Lower leg skin (tissue), 4 donors: ENCODE measurements around the gene MUC5AC. TPM values are rescaled to one million over a fixed set of nuclear protein-coding genes. Genes with fewer than 3 reads are reported as not detected.

Experiments
- DNase-seq, 2 donors: peaks; one replicate each; pipeline ENCODE4 v3.0.0-alpha.2; 2019; ENCODE audit warnings: low spot score in 2 of 2
- H3K4me3 ChIP-seq: fragments of 200-600 bp; sonication (generic); 2 replicates; pipeline ENCODE4 v1.5.1; 2017; ENCODE audit warnings: mild to moderate bottlenecking, low read depth; ENCODE audit not compliant: poor library complexity, severe bottlenecking
- CTCF ChIP-seq, 3 donors: fragments of 450-650 bp; IDR thresholded peaks; one replicate each; pipeline ENCODE4 v1.5.1; 2016; ENCODE audit warnings: antibody characterized with exemption in 3 of 3, mild to moderate bottlenecking in 3 of 3, moderate library complexity in 2 of 3
- POLR2A ChIP-seq, 2 donors: fragments of 450-650 bp; IDR thresholded peaks; one replicate each; pipeline ENCODE4 v1.6.1; 2016 to 2017; ENCODE audit warnings: antibody characterized with exemption in 2 of 2, mild to moderate bottlenecking in 1 of 2, moderate library complexity in 1 of 2
- WGBS, 2 donors: methylation state at CpG; one replicate each; pipeline ENCODE4 v1.1.5; 2018; 5-methylcytosine and 5-hydroxymethylcytosine counted together
- intact Hi-C: fragments of 100-400 bp; cut with DNase I; formaldehyde crosslinking; loops from one replicate; pipeline ENCODE4 v1.15.0; 2023; ENCODE audit warnings: low total_unique reads
- total RNA-seq, 4 donors: library from RNA; depleted of rRNA; stranded (reverse); fragments of >200 nt; gene quantifications; one replicate each; pipeline ENCODE4 v1.1.0, GENCODE V29; 2016

Gene MUC5AC
- total RNA-seq, 4 donors from 2014 or later, result 0.02 to 0.04 (median 0.03) TPM; not detected in 1

GRCh38 chr11:1116666-1117390 is 40.9 kb upstream of the MUC5AC start:
- no peak overlapping the region for H3K4me3 ChIP-seq
- WGBS, 2 donors, result 66 to 68% methylated on average over 23 of the region's 23 CpGs
- TF ChIP-seq CTCF (IDR thresholded peaks at IDR 0.05) (no peak), POLR2A (IDR thresholded peaks at IDR 0.05) (no peak)
- peak in 1 of 2 donors; percentile 76 for DNase-seq
- intact Hi-C loops, result no loop called here

- no peak overlapping the region for H3K4me3 ChIP-seq
- peak in 1 of 2 donors; percentile 57 for DNase-seq
- intact Hi-C loops, result no loop called here
- 83 to 86% methylated on average over 5 to 6 of the region's 6 CpGs for WGBS, 2 donors
- no peak for TF ChIP-seq CTCF (IDR thresholded peaks at IDR 0.05)
- TF ChIP-seq POLR2A (IDR thresholded peaks at IDR 0.05), result no peak
Observed at GRCh38 chr11:1117992-1118391, 39.8 kb upstream of the MUC5AC start.

GRCh38 chr11:1118755-1119603 is 38.8 kb upstream of the MUC5AC start:
- H3K4me3 ChIP-seq, result no peak overlapping the region
- no peak for TF ChIP-seq CTCF (IDR thresholded peaks at IDR 0.05)
- no peak for TF ChIP-seq POLR2A (IDR thresholded peaks at IDR 0.05)
- intact Hi-C loops, result no loop called here
- DNase-seq, result peak in 1 of 2 donors; percentile 81
- WGBS, 2 donors, result 74 to 79% methylated on average over 22 of the region's 22 CpGs

- no peak overlapping the region for H3K4me3 ChIP-seq
- intact Hi-C loops, result no loop called here
- peak in 1 of 2 donors; percentile 80 for DNase-seq
- TF ChIP-seq POLR2A (IDR thresholded peaks at IDR 0.05), result no peak
- TF ChIP-seq CTCF (IDR thresholded peaks at IDR 0.05), result no peak
- 71 to 79% methylated on average over 15 of the region's 17 CpGs for WGBS, 2 donors
Observed at GRCh38 chr11:1119604-1120146, 38.1 kb upstream of the MUC5AC start.

GRCh38 chr11:1120532-1121330 is 37.0 kb upstream of the MUC5AC start:
- DNase-seq, result peak in 1 of 2 donors; percentile 73
- H3K4me3 ChIP-seq, result no peak overlapping the region
- 53 to 58% methylated on average over 12 to 21 of the region's 27 CpGs for WGBS, 2 donors
- intact Hi-C loops, result no loop called here
- TF ChIP-seq CTCF (IDR thresholded peaks at IDR 0.05) (no peak), POLR2A (IDR thresholded peaks at IDR 0.05) (no peak)
